ENCODE results near the gene ZNF564.
A peak's percentile ranks its signal among the peaks of the same experiment; 100 is the strongest.
"Not testable (repeated sequence)": the region's sequence is repeated elsewhere in the genome, so short reads cannot be mapped to it uniquely, and the experiment has no call there.

The ZNF564 gene

DNA sequence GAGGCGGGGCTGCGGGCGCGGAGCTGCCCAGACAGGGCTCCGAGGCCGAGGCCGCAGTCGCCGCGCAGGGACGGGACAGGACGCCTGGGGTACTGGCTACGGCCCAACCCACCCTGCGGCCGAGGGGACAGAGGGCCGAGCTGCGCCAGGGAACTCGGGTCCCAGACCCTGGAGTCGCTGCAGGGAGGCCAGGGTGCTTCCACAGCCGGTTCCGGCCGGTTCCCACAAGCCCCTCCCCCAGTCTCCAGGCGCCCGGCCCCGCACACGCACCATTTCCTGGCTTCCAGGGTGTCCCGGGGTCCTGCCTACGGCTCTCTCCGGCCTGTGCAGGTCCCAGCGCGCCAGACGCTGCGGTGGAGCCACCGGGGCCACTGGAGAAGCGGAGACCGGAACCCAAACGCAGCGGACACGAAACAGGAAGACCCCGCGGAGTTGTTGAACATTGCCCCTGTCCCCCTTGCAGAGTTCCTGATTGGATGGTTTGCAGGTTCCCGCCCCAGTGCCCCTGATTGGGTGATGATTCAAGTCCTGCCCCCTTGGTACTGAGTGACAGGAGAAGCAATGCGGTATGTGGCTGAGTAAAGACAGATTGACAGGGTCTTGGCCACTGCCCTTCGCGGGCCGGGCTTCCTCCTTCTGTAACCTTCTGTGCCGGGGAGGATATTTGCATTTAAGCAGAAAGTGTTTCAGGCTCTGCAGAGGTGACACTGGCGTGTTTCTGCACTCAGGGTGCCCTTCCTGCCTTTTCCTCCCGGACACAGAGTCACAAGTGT, at the start of gene ZNF564:
Gene ZNF564 (minus strand): TSS at position 423 of the 773 bp plus-strand sequence. CDS start 150 bp downstream, at position 273.
- DNase-seq, result peak; percentile 91 to 99

DNA sequence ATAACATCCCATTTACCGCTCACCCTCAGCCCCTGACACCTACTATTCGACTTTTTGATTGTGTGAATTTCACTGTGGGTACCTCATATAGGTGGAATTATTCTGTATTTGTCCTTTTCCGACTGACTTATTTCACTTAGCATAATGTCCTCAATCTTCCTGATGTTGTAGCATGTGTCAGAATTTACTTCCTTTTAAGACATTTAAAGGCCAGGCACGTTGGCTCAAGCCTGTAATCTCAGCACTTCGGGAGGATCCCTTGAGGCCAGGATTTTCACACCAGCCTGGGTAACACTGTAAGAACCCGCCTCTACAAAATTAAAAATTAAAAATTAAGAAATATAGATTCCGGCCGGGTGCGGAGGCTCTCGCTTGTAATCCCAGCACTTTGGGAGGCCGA, 46.3 kb upstream of the ZNF564 start:
- no peak for DNase-seq

DNA sequence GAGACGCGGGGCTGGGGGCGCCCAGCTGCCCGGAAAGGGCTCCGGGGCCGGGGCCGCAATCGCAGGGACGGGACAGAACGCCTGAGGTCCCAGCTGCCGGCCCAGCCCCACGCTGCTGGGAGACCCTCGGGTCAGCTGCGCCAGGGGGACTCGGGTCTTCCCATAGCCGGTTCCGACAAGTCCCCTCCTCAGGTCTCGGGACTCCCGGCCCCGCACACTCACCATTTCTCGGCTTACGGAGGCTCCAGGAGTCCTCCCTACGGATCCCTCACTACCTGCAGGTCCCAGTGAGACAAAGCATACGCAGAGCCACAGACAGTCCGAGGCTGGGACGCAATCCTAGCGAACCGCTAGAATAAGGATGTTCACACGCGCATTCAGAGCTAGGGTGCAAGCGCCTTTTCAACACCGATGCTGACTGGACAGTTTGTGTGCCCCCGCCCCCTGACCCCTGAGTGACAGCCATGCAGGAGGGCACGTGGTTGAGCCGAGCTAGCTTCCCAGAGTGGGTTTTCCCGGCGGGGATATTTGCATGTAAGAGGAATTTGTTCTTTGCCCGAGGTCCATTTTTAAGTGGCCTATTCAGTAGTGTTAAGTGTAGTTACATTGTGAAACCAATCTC, 45.8 kb upstream of the ZNF564 start:
- DNase-seq, result no peak

DNA sequence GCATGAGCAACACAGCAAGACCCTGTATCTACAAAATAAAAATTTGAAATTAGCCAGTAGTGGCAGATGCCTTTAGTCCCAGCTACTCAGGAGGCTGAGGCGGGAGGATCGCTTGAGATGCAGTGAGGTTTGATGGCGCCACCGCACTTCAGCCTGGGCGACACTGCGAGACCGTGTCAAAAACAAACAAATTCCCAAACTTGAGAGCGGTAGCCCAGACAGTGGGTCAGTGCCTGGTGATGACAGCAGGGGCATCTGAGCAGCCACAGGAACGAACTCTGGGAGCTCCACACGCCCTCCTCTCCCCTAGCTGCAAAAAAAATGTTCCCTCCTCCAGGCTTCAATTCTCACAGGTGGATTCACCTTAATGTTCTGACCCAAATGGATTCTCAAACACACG, 45.2 kb upstream of the ZNF564 start:
- no peak for DNase-seq

DNA sequence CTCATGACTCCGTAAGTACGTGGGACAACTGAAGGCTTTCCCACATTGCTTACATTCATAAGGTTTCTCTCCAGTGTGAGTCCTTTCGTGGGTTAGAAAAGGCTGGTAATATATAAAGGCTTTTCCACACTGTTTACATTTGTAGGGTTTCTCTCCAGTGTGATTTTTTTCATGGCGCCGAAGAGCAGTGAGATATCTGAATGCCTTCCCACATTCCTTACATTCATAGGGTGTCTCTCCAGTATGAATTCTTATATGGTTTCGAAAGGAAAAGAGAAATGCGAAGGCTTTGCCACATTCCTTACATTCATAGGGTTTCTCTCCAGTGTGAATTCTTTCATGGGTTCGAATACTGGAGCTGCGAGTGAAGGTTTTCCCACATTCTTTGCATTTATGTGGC, 29.8 kb upstream of the ZNF564 start:
- DNase-seq, result no peak

DNA sequence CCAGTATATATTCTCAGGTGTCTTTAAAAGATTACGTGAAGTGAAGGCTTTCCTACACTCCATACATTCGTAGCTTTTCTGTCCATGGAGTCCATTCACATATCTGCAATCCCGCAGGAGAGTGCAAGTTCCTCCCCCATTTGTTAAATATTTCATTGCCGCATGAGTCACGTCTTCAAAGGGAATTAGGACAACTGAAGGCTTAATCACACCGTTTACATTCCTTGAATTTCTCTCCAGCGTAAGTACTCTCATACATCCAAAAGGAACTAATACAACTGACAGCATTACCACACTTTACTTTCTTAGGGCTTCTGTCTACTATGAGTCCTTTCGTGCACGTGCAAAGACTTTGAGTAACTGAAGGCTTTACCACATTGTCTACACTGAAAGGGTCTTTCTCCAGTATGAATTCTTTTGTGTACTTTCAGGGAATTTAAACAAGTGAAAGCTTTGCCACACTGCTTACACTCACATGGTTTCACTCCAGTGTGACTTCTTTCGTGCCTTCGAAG, 29.0 kb upstream of the ZNF564 start:
- no peak for DNase-seq

DNA sequence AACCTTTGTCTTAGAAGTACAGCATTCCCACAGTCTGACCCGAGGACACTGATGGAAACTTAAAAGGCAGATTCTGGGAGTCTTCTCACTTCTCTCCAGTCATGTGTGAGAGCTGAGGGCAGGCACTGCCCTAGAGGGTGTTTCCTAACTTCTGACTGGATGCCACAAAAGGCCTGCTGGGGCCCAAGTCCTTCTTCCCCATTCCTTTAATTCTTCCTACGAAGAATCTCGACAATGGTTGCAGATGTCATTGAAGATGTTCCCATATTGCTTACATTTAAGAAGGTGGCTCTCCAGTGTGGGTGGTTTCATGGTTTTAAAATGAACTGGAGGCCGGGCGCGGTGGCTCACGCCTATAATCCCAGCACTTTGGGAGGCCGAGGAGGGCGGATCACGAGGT, 27.4 kb upstream of the ZNF564 start:
- no peak for DNase-seq

DNA sequence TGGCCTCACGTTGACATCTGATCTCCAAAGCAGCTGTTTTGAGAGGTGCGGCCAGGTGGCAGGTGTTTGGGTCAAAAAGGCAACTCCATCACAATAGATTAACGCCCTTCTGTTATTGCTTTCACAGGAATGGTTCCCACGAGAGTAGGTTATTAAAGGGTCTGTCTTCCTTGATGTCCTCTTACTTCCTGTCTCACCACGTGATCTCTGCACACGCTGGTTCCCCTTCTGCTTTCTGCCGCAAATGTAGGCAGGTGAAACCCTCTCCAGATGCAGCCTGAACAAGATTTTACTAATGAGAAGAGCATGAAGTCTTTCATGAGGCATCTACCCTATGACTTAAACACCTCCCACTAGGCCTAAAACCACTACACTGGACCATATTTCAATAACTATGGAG, 22.8 kb upstream of the ZNF564 start:
- no peak for DNase-seq

DNA sequence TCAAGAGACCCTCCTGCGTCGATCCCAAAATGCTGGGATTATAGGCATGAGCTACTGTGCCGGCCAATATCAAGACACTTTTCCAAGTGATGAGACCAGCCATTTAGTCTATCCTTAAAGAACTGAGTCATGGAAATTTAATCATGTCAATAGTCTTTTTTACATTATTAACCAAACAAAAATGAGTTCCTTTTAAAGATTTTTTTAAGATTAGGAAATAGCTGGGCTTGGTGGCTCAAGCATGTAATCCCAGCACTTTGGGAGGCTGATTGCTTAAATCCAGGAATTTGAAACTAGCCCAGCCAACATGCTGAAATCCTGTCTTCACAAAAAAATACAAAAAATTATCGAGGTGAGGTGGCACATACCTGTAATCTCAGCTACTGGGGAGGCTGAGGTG, 16.7 kb upstream of the ZNF564 start:
- DNase-seq, result no peak

DNA sequence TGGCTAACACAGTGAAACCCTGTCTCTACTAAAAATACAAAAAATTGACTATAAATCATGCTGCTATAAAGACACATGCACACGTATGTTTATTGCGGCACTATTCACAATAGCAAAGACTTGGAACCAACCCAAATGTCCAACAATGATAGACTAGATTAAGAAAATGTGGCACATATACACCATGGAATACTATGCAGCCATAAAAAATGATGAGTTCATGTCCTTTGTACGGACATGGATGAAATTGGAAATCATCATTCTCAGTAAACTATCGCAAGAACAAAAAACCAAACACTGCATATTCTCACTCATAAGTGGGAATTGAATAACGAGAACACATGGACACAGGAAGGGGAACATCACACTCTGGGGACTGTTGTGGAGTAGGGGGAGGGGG, 15.1 kb upstream of the ZNF564 start:
- DNase-seq, result not testable (repeated sequence)

DNA sequence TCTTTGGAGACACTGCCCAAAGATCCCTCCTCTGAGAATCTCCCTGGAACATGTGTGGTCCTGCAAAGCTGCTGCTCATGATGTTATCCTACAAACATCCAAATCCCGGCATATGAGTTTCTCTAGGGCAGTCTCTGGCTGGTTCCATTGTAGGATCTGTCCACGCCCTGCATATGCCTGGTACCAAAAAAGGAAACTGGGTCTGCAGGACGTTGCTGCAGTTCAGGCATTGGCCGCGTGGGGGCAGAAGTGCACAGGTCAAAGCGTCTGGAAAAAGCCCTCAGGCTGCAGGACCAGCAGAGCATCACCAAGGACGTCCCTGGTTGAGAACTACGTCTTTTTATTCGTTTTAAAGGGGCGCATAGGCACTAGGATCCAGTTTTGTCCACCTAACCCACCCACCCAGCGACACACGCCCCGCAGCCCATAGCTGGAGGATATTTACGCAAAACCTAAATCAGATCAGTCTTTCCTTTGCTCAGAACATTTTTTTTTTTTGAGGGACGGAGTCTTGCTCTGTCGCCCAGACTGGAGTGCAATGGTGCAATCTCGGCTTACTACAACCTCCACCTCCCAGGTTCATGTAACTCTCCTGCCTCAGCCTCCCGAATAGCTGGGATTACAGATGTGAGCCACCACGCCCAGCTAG, 12.9 kb upstream of the ZNF564 start:
- peak; percentile 68 to 84 for DNase-seq

DNA sequence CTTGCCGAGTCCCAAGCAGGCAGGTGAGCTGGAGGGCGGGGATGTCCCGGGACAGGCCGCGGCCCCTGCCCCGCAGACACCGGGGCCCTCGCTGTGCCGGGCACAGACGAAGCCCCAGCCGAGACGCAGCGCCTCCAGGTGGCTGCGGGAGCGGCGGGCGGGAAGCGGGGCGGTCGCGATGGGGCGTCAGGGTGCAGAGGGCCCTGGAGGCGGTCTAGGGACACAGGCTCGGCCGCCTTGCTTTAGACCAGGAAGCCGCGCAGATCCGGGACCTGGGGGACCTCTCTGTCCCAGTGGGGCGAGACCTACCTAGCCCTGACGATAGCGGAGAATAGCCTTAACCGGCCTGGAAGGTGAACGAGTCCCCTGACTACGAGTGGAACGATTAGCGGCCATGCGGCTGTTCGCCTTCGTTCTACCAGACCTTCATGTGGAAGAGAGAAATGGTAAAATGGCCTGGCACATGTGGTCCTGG, 4.2 kb upstream of the ZNF564 start:
- no peak for DNase-seq

DNA sequence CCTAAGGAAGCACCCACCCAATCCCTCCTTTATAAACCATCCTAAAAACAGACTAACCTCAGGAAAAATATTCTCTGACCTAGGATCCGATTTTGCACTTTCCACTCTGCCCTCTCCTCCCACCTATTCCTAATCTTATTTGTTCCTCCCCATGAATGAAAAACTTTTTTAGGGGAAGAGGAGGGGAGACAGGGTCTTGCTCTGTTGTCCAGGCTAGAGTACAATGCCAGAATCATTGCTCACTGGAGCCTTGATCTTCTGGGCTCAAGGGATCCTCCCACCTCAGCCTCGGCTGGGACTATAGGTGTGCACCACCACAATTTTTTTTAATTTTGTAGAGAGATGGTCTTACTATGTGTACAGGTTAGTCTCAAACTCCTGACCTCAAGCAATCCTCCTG, 4.4 kb downstream of the ZNF564 start:
- DNase-seq, result no peak

DNA sequence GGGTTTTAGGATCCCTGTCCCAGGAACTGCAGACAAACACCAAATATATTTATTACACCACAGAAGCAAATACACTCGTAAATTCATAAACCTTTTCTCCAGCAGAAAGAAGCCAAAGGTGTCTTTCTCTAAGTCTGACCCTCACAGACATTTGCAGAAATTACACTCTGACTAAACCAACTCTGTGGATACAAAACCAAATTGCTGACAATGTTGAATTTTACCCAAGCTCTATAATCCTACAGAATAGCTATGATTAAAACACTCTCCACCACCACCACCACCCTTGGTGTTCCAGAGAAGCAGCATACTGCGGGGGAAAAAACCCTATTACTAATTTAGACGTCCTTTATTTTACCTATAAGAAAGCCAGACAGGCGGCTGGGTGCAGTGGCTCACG, 5.2 kb downstream of the ZNF564 start:
- no peak for DNase-seq

DNA sequence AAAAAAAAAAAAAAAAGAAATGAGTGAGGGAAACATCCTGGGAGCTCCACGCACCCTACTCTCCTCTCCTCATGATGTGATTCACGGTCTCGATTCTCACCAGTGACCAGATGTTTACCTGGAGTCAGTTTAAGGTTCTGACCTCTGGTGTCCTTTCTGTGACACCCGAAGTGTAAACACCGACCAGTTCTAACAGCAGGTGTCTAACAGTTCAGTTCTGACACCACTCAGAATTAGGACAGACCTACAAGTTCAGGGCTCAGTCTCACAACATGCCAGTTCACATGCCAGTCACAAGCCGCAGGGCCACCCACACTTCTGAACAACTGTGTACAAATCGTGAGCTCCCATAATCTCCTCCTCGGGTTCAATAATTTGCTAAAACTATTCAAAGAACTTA, 6.0 kb downstream of the ZNF564 start:
- no peak for DNase-seq

DNA sequence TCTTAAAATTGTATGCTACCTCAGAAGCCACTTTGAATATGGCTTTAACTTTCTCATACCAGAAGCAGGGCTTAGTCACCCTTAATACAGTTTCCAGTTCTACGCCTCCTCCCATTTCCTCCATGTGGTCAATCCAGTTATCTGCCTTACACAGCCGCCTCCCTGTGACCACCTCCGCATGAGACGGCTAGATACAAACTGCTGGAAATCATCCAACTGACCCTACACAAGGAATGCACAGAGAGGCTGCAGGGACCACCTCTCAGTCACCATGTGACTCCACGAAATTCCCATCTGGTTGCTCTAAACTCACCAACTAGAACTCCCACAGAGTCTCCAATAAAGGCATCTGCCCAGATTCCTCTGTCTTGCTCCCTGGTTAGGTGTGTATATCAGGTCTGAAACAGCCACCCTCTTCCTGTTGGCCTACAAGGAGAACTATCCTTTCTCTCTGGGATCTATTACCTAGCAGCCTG, 6.8 kb downstream of the ZNF564 start:
- peak in 1 of 2 donors; percentile 35 for DNase-seq

DNA sequence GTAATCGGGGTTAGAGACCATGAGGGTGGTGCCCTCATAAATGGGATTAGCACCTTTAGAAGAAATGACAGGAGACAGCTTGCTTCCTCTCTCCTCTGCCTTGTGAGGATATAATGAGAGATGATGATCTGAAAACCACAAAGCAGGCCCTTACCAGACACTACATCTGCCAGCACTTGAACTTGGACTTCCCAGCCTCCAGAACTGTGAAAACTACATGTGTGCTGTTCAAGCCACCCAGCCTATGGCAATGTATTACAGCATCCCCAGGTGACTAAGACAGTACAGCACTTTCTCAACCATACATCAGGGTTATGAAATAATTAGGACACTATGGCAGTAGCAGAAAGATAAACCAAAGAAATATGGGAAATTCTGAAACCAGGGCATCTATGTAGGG, 7.4 kb downstream of the ZNF564 start:
- DNase-seq, result no peak

DNA sequence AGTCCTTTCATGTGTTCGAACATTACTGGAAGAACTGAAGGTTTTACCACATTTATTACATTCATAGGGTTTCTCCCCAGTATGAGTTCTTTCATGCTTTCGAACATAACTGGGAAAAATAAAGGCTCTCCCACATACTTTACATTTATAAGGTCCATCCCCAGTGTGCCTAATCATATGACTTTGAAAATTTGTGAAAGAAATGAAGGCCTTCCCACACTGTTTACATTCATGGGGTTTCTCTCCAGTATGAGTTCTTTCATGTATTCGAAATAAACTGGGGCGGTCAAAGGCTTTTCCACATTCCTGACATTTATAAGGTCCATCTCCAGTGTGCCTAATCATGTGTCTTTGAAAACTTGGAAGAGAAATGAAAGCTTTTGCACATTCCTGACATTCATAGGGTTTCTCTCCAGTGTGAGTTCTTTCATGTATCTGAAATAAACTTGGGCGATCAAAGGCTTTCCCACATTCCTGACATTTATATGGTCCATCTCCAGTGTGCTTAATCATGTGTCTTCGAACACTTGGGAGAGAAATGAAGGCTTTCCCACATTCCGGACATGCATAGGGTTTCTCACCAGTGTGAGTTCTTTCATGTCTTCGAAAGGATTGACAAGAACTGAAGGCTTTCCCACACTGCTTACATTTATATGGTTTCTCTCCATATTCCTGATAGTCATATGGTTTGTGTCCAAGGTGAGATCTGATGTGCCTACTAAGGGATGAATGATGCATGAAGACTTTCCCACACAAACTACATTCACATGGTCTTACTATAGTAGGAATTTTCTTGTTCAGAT, 24.0 kb downstream of the ZNF564 start:
- no peak for DNase-seq

DNA sequence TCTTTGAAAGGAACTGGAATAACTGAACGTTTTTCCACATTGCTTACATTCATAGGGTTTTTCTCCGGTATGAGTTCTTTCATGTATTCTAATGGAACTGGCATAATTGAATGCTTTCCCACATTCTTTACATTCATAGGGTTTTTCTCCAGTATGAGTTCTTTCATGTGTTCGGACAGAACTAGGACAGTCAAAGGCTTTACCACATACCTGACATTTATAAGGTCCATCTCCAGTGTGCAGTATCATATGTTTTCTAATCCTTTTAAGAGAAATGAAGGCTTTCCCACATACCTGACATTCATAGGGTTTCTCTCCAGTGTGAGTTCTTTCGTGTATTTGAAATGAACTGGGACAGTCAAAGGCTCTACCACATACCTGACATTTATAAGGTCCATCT, 24.7 kb downstream of the ZNF564 start:
- no peak for DNase-seq

DNA sequence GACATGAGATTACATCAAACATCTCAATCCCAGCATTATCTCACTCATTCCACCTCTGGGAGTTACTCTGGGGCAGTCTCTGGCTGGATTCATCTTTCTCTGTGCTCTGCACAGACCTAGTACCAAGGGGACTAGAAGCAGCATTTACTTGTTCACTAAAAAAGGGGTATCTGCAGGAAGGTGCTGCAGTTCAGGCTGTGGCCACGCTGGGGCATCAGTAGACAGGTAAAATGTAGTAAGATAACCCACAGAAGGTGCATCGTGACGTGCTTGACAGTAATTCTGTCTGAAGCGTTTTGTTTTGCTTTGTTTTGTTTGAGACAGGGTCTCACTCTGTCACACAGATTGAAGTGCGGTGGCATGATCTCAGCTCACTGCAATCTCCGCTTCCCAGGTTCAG, 29.3 kb downstream of the ZNF564 start:
- DNase-seq, result no peak

DNA sequence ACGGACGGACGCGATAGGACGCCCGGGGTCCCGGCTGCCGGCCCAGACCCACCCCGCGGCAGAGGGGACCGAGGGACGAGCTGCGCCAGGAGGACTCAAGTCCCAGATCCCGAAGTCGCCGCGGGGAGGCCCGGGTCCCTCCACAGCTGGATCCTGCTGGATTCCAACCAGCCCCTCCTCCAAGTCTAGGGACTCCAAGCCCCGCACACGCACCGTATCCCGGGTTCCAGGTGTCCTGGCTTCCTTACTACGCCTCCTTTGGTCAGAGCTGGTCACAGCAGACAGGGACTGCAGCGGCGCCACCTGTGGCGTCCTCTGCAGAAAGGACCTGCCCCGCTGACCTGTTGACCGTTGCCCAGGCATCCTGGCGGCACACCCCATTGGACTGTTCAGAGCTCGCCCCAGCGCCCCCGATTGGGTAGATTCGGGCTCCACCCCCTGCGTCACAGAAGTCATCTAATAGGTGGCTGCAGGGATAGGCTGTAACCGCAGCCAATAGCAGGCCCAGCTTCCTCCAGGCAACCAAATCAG, 37.7 kb downstream of the ZNF564 start:
- DNase-seq, result no peak

DNA sequence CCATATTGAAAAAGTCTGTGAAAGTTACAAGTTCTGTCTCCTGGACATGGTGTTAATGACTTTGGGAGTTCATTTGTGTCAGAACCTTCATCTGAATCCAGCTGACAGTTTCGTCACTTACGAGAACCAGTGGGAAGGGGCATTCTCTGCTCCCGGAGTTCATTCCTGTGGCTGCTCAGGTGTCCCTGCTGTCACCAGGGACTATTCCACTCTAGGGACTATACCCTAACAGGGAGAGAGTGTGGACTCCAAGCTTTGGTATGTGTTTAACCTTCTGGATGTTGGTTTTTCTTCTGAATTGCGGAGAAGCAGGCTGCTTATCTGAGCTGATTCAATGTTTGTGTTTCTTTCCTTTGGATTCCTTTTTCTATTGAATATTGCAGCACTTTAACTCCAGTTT, 54.2 kb downstream of the ZNF564 start:
- no peak for DNase-seq

DNA sequence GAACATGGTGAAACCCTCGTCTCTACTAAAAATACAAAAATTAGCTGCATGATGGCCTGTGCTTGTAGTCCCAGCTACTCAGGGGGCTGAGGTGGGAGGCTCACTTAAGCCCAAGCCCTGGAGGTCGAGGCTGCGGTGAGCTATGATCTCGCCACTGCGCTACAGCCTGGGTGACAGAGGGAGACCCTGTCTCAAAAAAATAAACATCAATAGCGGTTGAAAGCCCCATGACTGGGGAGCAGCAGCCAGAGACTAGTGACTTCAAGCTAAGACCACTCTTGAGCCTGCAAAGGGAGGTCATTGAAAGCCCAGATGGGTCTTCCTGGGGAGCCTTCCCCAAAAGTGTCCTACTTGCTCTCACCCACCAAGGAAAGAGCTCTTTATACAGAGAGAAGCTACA, 54.8 kb downstream of the ZNF564 start:
- DNase-seq, result no peak

Measured in bone marrow (tissue), 2 donors.